NT2/D1 (cell line): Measurements from ENCODE around the gene CTIF.

Source experiments
- DNase-seq: peaks from one replicate; pipeline ENCODE4 v3.0.0-alpha.2; 2011; ENCODE audit warnings: low read depth, low spot score
- H3K27me3 ChIP-seq: 2 replicates; pipeline ENCODE4 v1.6.0; 2011; ENCODE audit warnings: mild to moderate bottlenecking; ENCODE audit not compliant: insufficient read length, insufficient read depth
- H3K36me3 ChIP-seq: 2 replicates; pipeline ENCODE4 v1.6.1; 2011; ENCODE audit warnings: mild to moderate bottlenecking, low read length, mixed read lengths; ENCODE audit not compliant: insufficient read depth, insufficient read length
- H3K4me1 ChIP-seq: 2 replicates; pipeline ENCODE4 v1.5.1; 2011; ENCODE audit not compliant: insufficient read depth, insufficient read length
- H3K4me3 ChIP-seq: 2 replicates; pipeline ENCODE4 v1.5.1; 2011; ENCODE audit warnings: low read depth; ENCODE audit not compliant: insufficient read length
- H3K9ac ChIP-seq: 2 replicates; pipeline ENCODE4 v1.6.0; 2011; ENCODE audit warnings: low read depth; ENCODE audit not compliant: insufficient read length
- H3K9me3 ChIP-seq: 2 replicates; pipeline ENCODE4 v1.5.1; 2011; ENCODE audit warnings: mild to moderate bottlenecking, low read length; ENCODE audit not compliant: insufficient read depth
- SUZ12 ChIP-seq: IDR thresholded peaks from 2 replicates; pipeline ENCODE4 v1.6.1; 2011; ENCODE audit not compliant: insufficient read length, insufficient read depth; ENCODE audit errors: extremely low read depth
- YY1 ChIP-seq: IDR thresholded peaks from 2 replicates; pipeline ENCODE4 v1.6.1; 2011; ENCODE audit not compliant: insufficient read length, insufficient read depth
- ZNF274 ChIP-seq: IDR thresholded peaks from 2 replicates; pipeline ENCODE4 v1.6.1; 2011; ENCODE audit warnings: mild to moderate bottlenecking, low read depth, low read length

The CTIF gene

GRCh38 chr18:48609114-48609513 is 70.3 kb downstream of the CTIF start:
- Histone ChIP-seq H3K4me3 (no peak overlapping the region), H3K36me3 (peaks cover 12% of the 10 kb centered on the region), H3K9ac (no peak overlapping the region), H3K27me3 (no peaks in the 10 kb centered on the region), H3K4me1 (peaks cover 2% of the 10 kb centered on the region), H3K9me3 (no peaks in the 10 kb centered on the region)
- no peak for DNase-seq
- TF ChIP-seq ZNF274, result no peak
- no peak for TF ChIP-seq SUZ12
- no peak for TF ChIP-seq YY1

- Histone ChIP-seq H3K9ac (no peak overlapping the region), H3K27me3 (no peaks in the 10 kb centered on the region), H3K4me3 (no peak overlapping the region), H3K9me3 (no peaks in the 10 kb centered on the region), H3K4me1 (peaks cover 2% of the 10 kb centered on the region), H3K36me3 (peaks cover 12% of the 10 kb centered on the region)
- TF ChIP-seq YY1, result no peak
- no peak for TF ChIP-seq ZNF274
- TF ChIP-seq SUZ12, result no peak
- DNase-seq, result no peak
Measured at GRCh38 chr18:48609820-48610815, 71.3 kb downstream of the CTIF start.

- no peak for DNase-seq
- no peaks in the 10 kb centered on the region for H3K9me3 ChIP-seq
- peaks cover 2% of the 10 kb centered on the region for H3K4me1 ChIP-seq
- peaks cover 12% of the 10 kb centered on the region for H3K36me3 ChIP-seq
- no peaks in the 10 kb centered on the region for H3K27me3 ChIP-seq
- no peak for TF ChIP-seq YY1
- TF ChIP-seq SUZ12, result no peak
- no peak for TF ChIP-seq ZNF274
- H3K4me3 ChIP-seq, result no peak overlapping the region
- no peak overlapping the region for H3K9ac ChIP-seq
Measured at GRCh38 chr18:48611203-48611602, 72.4 kb downstream of the CTIF start.

- no peak for DNase-seq
- no peak overlapping the region for H3K4me3 ChIP-seq
- peaks cover 2% of the 10 kb centered on the region for H3K4me1 ChIP-seq
- H3K9ac ChIP-seq, result no peak overlapping the region
- TF ChIP-seq YY1 (no peak), ZNF274 (no peak), SUZ12 (no peak)
- no peaks in the 10 kb centered on the region for H3K9me3 ChIP-seq
- no peaks in the 10 kb centered on the region for H3K27me3 ChIP-seq
- H3K36me3 ChIP-seq, result peaks cover 12% of the 10 kb centered on the region
Measured at GRCh38 chr18:48611785-48612480, 73.1 kb downstream of the CTIF start.

GRCh38 chr18:48612511-48612910 is 73.7 kb downstream of the CTIF start:
- Histone ChIP-seq H3K27me3 (no peaks in the 10 kb centered on the region), H3K4me1 (peaks cover 2% of the 10 kb centered on the region), H3K36me3 (peaks cover 12% of the 10 kb centered on the region), H3K9ac (no peak overlapping the region), H3K4me3 (no peak overlapping the region), H3K9me3 (no peaks in the 10 kb centered on the region)
- TF ChIP-seq YY1, result no peak
- no peak for DNase-seq

GRCh38 chr18:48612917-48613316 is 74.1 kb downstream of the CTIF start:
- no peaks in the 10 kb centered on the region for H3K27me3 ChIP-seq
- no peak for TF ChIP-seq ZNF274
- no peak for TF ChIP-seq YY1
- TF ChIP-seq SUZ12, result no peak

GRCh38 chr18:48613589-48614404 is 75.0 kb downstream of the CTIF start:
- H3K36me3 ChIP-seq, result peaks cover 9% of the 10 kb centered on the region

More at GRCh38 chr18:48612917-48613316, 74.1 kb downstream of the CTIF start:
- peaks cover 12% of the 10 kb centered on the region for H3K36me3 ChIP-seq
- H3K9me3 ChIP-seq, result no peaks in the 10 kb centered on the region
- H3K4me1 ChIP-seq, result peaks cover 5% of the 10 kb centered on the region
- no peak for DNase-seq
- H3K9ac ChIP-seq, result no peak overlapping the region
- no peak overlapping the region for H3K4me3 ChIP-seq

More at GRCh38 chr18:48613589-48614404, 75.0 kb downstream of the CTIF start:
- Histone ChIP-seq H3K4me3 (no peak overlapping the region), H3K9ac (no peak overlapping the region), H3K4me1 (peaks cover 5% of the 10 kb centered on the region), H3K27me3 (no peaks in the 10 kb centered on the region), H3K9me3 (no peaks in the 10 kb centered on the region)
- TF ChIP-seq ZNF274 (no peak), YY1 (no peak), SUZ12 (no peak)
- DNase-seq, result no peak
